ENCODE data around the gene SP2.
"Not testable (repeated sequence)": the region's sequence is repeated elsewhere in the genome, so short reads cannot be mapped to it uniquely, and the experiment has no call there.

SP2 gene

GRCh38 chr17:47891545-47892088 lies 4.4 kb upstream of the SP2 start:
- no peak for DNase-seq

- no peak for DNase-seq
Observed at GRCh38 chr17:47894498-47895346, 1.3 kb upstream of the SP2 start.

- DNase-seq: peak; percentile 32
Observed at GRCh38 chr17:47895347-47895855, 635 bp upstream of the SP2 start.

- no peak for DNase-seq
Observed at GRCh38 chr17:47896672-47897490, 845 bp downstream of the SP2 start.

GRCh38 chr17:47897561-47897960 lies 1.5 kb downstream of the SP2 start:
- no peak for DNase-seq

GRCh38 chr17:47898241-47898640 lies 2.2 kb downstream of the SP2 start:
- DNase-seq: no peak

- DNase-seq: no peak
Observed at GRCh38 chr17:47899643-47900042, 3.6 kb downstream of the SP2 start.

GRCh38 chr17:47901423-47901822 lies 5.4 kb downstream of the SP2 start:
- DNase-seq: no peak

- DNase-seq: no peak
Observed at GRCh38 chr17:47902039-47902744, 6.2 kb downstream of the SP2 start.

GRCh38 chr17:47905221-47905733 lies 9.2 kb downstream of the SP2 start:
- DNase-seq: peak; percentile 80

- no peak for DNase-seq
Observed at GRCh38 chr17:47906443-47906842, 10.4 kb downstream of the SP2 start.

- no peak for DNase-seq
Observed at GRCh38 chr17:47907932-47908562, 12.0 kb downstream of the SP2 start.

GRCh38 chr17:47913050-47913449 lies 17.0 kb downstream of the SP2 start:
- no peak for DNase-seq

GRCh38 chr17:47914306-47914948 lies 18.4 kb downstream of the SP2 start:
- DNase-seq: no peak

- no peak for DNase-seq
Observed at GRCh38 chr17:47915776-47916398, 19.9 kb downstream of the SP2 start.

- DNase-seq: no peak
Observed at GRCh38 chr17:47916489-47917208, 20.6 kb downstream of the SP2 start.

- no peak for DNase-seq
Observed at GRCh38 chr17:47917581-47917980, 21.5 kb downstream of the SP2 start.

GRCh38 chr17:47918006-47918405 lies 22.0 kb downstream of the SP2 start:
- no peak for DNase-seq

GRCh38 chr17:47918991-47919390 lies 23.0 kb downstream of the SP2 start:
- DNase-seq: no peak

GRCh38 chr17:47919889-47920288 lies 23.9 kb downstream of the SP2 start:
- DNase-seq: not testable (repeated sequence)
